Measurements from ENCODE around the gene SLC47A2.

SLC47A2 gene

GRCh38 chr17:19753051-19753509 lies 36.7 kb upstream of the SLC47A2 start:
- Histone ChIP-seq H3K79me2 (ENCODE audit: insufficient read depth, low read depth) (no peaks in the 10 kb centered on the region), H3K4me2 (no peak overlapping the region), H4K20me1 (ENCODE audit: insufficient read depth) (no peaks in the 10 kb centered on the region), H3K4me1 (ENCODE audit: low read depth, poor library complexity, severe bottlenecking) (no peaks in the 10 kb centered on the region), H3K36me3 (ENCODE audit: insufficient read depth) (no peaks in the 10 kb centered on the region), H3K27ac (no peak overlapping the region), H3K9ac (no peak overlapping the region), H2AFZ (ENCODE audit: low read depth) (no peak overlapping the region), H3K27me3 (ENCODE audit: insufficient read depth, low read depth) (no peaks in the 10 kb centered on the region), H3K4me3 (IDR thresholded peaks at IDR 0.05; ENCODE audit: insufficient read depth, low read depth, low read length) (no peak overlapping the region)
- TF ChIP-seq CTCF (conservative IDR thresholded peaks at IDR 0.05; ENCODE audit: low read depth, low read length), result no peak

GRCh38 chr17:19752216-19753050 lies 36.0 kb upstream of the SLC47A2 start:
- H2AFZ ChIP-seq (ENCODE audit: low read depth), result no peak overlapping the region

GRCh38 chr17:19750835-19751234 lies 34.5 kb upstream of the SLC47A2 start:
- Histone ChIP-seq H4K20me1 (ENCODE audit: insufficient read depth) (no peaks in the 10 kb centered on the region), H3K4me2 (no peak overlapping the region), H3K36me3 (ENCODE audit: insufficient read depth) (no peaks in the 10 kb centered on the region), H3K4me3 (IDR thresholded peaks at IDR 0.05; ENCODE audit: insufficient read depth, low read depth, low read length) (no peak overlapping the region), H3K9ac (no peak overlapping the region), H3K27ac (no peak overlapping the region), H3K79me2 (ENCODE audit: insufficient read depth, low read depth) (no peaks in the 10 kb centered on the region), H2AFZ (ENCODE audit: low read depth) (no peak overlapping the region), H3K27me3 (ENCODE audit: insufficient read depth, low read depth) (no peaks in the 10 kb centered on the region), H3K4me1 (ENCODE audit: low read depth, poor library complexity, severe bottlenecking) (no peaks in the 10 kb centered on the region)
- TF ChIP-seq CTCF (conservative IDR thresholded peaks at IDR 0.05; ENCODE audit: low read depth, low read length), result no peak

More at GRCh38 chr17:19752216-19753050, 36.0 kb upstream of the SLC47A2 start:
- H4K20me1 ChIP-seq (ENCODE audit: insufficient read depth), result no peaks in the 10 kb centered on the region
- H3K27ac ChIP-seq, result no peak overlapping the region
- no peaks in the 10 kb centered on the region for H3K36me3 ChIP-seq (ENCODE audit: insufficient read depth)
- H3K4me1 ChIP-seq (ENCODE audit: low read depth, poor library complexity, severe bottlenecking), result no peaks in the 10 kb centered on the region
- no peaks in the 10 kb centered on the region for H3K79me2 ChIP-seq (ENCODE audit: insufficient read depth, low read depth)
- TF ChIP-seq CTCF (conservative IDR thresholded peaks at IDR 0.05; ENCODE audit: low read depth, low read length), result no peak
- H3K4me3 ChIP-seq (IDR thresholded peaks at IDR 0.05; ENCODE audit: insufficient read depth, low read depth, low read length), result no peak overlapping the region
- H3K9ac ChIP-seq, result no peak overlapping the region
- no peaks in the 10 kb centered on the region for H3K27me3 ChIP-seq (ENCODE audit: insufficient read depth, low read depth)
- H3K4me2 ChIP-seq, result no peak overlapping the region

- Histone ChIP-seq H4K20me1 (ENCODE audit: insufficient read depth) (no peaks in the 10 kb centered on the region), H3K36me3 (ENCODE audit: insufficient read depth) (no peaks in the 10 kb centered on the region), H3K9ac (no peak overlapping the region), H3K4me1 (ENCODE audit: low read depth, poor library complexity, severe bottlenecking) (no peaks in the 10 kb centered on the region), H3K27me3 (ENCODE audit: insufficient read depth, low read depth) (no peaks in the 10 kb centered on the region), H3K27ac (no peak overlapping the region), H2AFZ (ENCODE audit: low read depth) (no peak overlapping the region), H3K4me3 (IDR thresholded peaks at IDR 0.05; ENCODE audit: insufficient read depth, low read depth, low read length) (no peak overlapping the region), H3K79me2 (ENCODE audit: insufficient read depth, low read depth) (no peaks in the 10 kb centered on the region), H3K4me2 (no peak overlapping the region)
- no peak for TF ChIP-seq CTCF (conservative IDR thresholded peaks at IDR 0.05; ENCODE audit: low read depth, low read length)
These were observed 33.7 kb upstream of the SLC47A2 start for GRCh38 chr17:19750020-19750572.
